ENCODE results near the gene ABHD16A. TPM values are rescaled to one million over a fixed set of nuclear protein-coding genes. Genes with fewer than 3 reads are reported as not detected.

The ABHD16A gene
- polyA plus RNA-seq, 1 experiment, result 53.3 TPM

GRCh38 chr6:31717499-31718222, 14.5 kb upstream of the ABHD16A start:
- peaks cover 8% of the 10 kb centered on the region for H3K27me3 ChIP-seq (ENCODE audit: control insufficient read depth, insufficient read depth, low read length)
- no peak for DNase-seq (ENCODE audit: low read depth)
- TF ChIP-seq CTCF (IDR thresholded peaks at IDR 0.05; ENCODE audit: insufficient read depth, low read depth, low read length), result no peak
- H3K36me3 ChIP-seq (ENCODE audit: control insufficient read depth, insufficient read depth, low read length), result no peaks in the 10 kb centered on the region
- POLR2A ChIA-PET, result no interaction called here
- no peak overlapping the region for H3K4me3 ChIP-seq (ENCODE audit: low read depth, low read length)
- CTCF ChIA-PET, result no interaction called here

GRCh38 chr6:31715022-31715958, 12.2 kb upstream of the ABHD16A start, which contains the start of gene LY6G6D:
TSS of gene LY6G6D (plus strand) at chr6:31715348. CDS start at chr6:31715356, 8 bp downstream.
- Histone ChIP-seq H3K27me3 (ENCODE audit: control insufficient read depth, insufficient read depth, low read length) (peaks cover 8% of the 10 kb centered on the region), H3K4me3 (ENCODE audit: low read depth, low read length) (no peak within 1 kb of the TSS), H3K36me3 (ENCODE audit: control insufficient read depth, insufficient read depth, low read length) (no peaks in the 10 kb centered on the region)
- no peak for DNase-seq (ENCODE audit: low read depth)
- TF ChIP-seq CTCF (IDR thresholded peaks at IDR 0.05; ENCODE audit: insufficient read depth, low read depth, low read length), result no peak
- CTCF ChIA-PET, result interaction anchor here (0.6 to 2.8 kb wide), 5 partner anchors 9 to 215 kb away, joined by 3 to 11 read pairs (median 4); no protein-coding TSS in a partner anchor
- POLR2A ChIA-PET, result no interaction called here

GRCh38 chr6:31713991-31714684, 11.0 kb upstream of the ABHD16A start:
- CTCF ChIA-PET, result interaction anchor here (0.7 to 2.8 kb wide), 4 partner anchors 10 to 1305 kb away, joined by 3 to 11 read pairs (median 4); no protein-coding TSS in a partner anchor
- Histone ChIP-seq H3K27me3 (ENCODE audit: control insufficient read depth, insufficient read depth, low read length) (peaks cover 8% of the 10 kb centered on the region), H3K36me3 (ENCODE audit: control insufficient read depth, insufficient read depth, low read length) (no peaks in the 10 kb centered on the region), H3K4me3 (ENCODE audit: low read depth, low read length) (no peak overlapping the region)
- DNase-seq (ENCODE audit: low read depth), result no peak
- no peak for TF ChIP-seq CTCF (IDR thresholded peaks at IDR 0.05; ENCODE audit: insufficient read depth, low read depth, low read length)
- POLR2A ChIA-PET, result no interaction called here

- Histone ChIP-seq H3K27me3 (ENCODE audit: control insufficient read depth, insufficient read depth, low read length) (peaks cover 8% of the 10 kb centered on the region; the same call in 1 of the 2 replicates), H3K36me3 (ENCODE audit: control insufficient read depth, insufficient read depth, low read length) (no peaks in the 10 kb centered on the region), H3K4me3 (ENCODE audit: low read depth, low read length) (no peak overlapping the region)
- ChIA-PET POLR2A (no interaction called here), CTCF (interaction anchor here (2.8 kb wide), 1 partner anchor 16 kb away, joined by 11 read pairs; no protein-coding TSS in a partner anchor)
- TF ChIP-seq CTCF (IDR thresholded peaks at IDR 0.05; ENCODE audit: insufficient read depth, low read depth, low read length), result no peak
- DNase-seq (ENCODE audit: low read depth), result no peak
Observed at GRCh38 chr6:31713465-31713864, 10.3 kb upstream of the ABHD16A start.

All from BJ (cell line).